CD4-positive, alpha-beta T cell treated with Interleukin-15 for 4 hours (primary cell): ENCODE measurements around the gene DAO.

ENCODE experiments used
- DNase-seq: peaks from one replicate; pipeline ENCODE4 v3.0.0-alpha.2; 2020; ENCODE audit warnings: low spot score

Gene DAO

DNA sequence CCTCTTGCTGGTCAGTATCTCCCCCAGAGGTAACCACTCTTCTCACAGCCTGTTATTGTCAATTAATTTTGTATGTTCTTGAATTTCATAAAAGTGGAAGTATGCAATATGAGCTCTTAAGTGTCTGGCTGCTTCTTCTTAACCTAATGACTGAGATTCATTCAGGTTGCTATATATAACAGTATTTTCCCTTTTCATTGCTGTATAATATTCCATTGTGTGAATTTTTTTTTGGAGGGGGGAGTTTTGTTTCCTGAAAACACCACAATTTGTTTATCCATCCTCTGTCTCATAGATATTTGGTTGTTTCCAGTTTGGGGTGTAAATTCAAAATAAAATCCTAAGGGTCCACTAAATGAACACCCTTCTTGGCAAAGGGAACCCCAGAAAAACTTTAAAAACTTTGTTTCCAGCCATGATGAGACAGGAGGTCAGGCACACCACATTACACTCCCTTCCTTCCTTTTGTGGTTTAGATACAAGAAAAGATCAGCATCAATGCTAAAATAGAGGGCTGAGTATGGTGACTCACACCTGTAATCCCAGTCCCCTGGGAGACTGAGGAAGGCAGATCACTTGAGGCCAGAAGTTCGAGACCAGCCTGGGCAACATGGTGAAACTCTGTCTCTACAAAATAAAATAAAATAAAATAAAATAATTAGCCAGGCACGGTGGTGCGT is 4.1 kb upstream of the DAO start:
- no peak for DNase-seq

DNA sequence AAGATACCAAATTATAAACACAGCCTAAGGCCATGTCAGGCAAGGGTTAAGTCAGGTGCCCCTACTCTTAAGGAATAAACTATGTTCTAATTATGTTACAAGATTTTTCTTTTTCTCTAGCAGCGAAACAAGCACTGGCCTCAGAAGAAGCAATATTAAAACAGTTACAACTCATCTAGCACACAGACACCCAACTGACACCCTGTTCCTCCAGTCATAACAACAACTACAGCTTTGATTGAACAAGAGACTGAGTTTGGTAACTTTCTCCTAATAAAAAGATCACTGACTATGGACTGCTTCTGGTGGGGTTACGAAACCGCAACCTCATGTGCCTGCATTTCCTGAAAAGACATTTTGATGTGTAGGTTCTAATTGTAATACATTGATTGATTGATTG is 3.3 kb upstream of the DAO start:
- DNase-seq, result no peak

DNA sequence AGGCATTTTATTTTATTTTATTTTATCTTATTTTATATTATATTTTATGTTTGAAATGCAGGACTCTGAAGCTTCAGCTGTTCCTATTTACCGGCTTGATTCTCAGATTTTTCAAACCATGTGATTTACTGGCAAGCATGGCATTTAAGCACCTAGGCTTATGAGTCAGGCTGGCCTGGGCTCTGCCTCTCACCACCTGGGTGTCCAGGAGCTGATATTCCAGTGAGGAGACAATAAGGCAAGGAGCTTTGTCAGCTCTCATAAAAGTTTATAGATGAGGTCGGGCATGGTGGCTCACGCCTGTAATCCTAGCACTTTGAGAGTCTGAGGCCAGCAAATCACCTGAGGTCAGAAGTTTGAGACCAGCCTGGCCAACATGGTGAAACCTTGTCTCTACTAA is 2.1 kb downstream of the DAO start:
- DNase-seq, result no peak

DNA sequence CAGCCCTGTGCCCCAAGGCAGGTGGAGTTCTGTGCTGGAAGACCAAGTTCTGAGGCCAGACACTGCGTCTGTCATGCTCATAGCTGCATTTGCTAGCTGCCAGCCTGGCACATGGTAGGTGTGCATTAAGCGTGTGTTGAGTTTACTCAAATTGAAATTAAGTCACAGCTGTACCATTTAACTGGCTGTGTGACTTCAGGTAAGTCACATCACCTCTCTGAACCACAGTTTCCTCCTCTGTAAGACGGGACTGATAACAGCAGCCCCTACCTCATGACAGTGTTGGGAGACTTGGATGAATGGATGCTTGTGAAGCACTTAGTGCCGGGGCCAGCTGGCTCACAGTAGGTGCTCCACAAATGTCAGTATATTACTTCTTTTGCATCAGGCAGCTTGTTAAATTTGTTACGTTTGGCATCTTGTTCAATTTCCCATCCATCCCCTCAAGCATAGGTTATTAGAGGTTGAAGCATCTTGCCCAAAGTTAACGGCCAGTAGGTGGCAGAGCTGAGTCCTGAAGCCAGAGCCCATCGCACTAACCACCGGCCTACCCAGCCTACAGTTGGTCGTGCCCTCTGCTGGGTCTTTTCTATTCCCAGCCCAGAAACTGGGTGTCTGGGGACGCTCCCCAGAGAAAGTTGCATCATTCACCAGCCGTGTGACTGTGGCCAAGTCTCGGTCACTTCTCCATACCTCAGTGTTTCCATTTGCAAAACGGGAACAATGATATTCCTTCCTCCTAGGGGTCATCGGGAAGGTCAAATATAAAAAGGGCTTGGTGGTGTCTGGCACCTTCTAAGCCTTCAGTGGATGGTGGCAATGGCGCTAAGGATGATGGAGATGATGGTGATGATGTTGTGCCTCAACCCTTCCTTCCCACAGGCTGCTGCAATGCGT is 4.5 kb downstream of the DAO start:
- DNase-seq, result peak; percentile 68

DNA sequence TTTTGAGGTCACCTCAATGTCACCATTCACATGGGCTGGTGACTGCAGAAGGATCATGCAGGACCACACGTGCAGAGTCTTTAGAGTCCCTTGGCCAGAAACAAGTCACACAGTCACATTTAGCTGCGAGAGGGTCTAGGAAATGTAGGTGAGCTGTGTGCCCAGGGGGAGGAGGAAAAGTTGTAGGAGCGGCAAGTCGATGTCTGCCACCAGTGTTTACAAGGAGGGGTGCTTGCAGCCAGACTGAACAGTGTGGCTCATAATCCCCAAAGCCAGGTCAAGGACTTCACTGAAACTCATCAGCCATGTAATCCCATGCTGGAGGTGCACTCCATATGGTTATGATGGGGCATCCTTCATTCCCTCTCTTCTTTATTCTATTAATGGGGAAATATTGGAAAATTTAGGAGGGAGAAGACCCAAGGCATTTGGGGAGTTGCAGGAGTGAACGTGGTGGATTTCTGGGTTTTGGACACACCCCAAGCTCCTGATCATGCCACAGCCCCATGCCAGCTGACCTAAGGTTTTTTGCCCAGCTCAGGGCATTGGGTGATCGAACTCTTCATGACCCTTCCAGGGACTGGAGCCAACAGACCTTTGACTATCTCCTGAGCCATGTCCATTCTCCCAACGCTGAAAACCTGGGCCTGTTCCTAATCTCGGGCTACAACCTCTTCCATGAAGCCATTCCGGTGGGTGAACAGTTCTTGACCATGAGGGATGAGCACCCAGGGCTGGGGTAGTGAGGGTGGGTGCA is 7.2 kb downstream of the DAO start:
- no peak for DNase-seq

DNA sequence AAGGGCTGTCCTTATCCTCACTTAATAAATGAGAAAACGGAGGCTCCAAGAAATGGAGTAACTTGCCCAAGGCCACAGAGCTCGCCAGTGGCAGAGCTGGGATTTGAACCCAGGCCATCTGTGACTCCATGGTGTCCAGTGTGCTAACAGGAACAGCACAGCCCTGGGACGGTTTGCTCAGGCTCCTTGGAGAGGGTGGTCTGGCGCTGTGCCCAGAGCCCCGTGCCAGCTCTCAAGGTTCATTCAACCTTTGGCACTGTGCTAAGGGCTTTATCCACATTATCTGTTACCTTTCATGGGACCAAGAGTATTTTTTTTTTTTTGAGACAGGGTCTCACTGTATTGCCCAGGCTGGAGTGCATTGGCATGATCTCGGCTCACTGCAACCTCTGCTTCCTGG is 8.1 kb downstream of the DAO start:
- no peak for DNase-seq

DNA sequence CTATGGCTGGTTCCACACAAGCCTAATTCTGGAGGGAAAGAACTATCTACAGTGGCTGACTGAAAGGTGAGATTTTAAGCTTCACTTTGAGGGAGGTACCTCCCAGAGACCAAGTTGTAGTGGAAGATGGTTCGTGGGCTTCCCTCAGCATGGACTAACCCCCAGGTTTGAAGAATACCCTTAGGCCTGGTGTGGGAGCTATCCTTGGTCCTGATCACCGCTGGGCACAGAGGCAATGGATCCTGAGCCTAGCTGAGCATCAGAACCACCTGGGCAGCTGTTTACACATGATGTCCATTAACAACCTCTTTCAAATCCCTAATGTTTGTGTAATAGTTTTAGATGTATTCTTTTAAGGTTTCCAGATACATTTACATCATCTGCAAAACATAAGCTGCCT is 10.3 kb downstream of the DAO start:
- no peak for DNase-seq

DNA sequence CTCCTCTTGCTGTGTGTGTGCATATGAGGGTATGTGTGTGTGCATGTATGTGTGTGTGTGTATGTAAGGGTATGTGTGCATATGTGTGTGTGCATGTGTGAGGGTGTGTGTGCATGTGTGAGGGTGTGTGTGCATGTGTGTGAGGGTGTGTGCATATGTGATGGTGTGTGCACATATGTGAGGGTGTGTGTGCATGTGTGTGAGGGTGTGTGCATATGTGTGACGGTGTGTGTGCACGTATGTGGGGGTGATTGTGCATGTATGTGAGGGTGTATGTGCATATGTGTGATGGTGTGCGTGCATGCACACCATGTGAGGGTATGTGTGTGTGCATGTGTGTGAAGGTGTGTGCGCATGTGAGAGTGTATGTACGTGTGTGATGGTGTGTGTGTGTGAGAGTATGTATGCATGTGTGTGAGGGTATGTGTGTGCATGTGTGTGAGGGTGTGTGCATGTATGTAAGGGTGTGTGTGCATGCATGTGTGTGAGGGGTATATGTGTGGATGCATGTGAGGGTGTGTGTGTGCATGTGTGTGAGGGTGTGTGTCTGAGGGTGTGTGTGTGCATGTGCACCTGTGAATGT is 15.4 kb downstream of the DAO start:
- DNase-seq, result no peak

DNA sequence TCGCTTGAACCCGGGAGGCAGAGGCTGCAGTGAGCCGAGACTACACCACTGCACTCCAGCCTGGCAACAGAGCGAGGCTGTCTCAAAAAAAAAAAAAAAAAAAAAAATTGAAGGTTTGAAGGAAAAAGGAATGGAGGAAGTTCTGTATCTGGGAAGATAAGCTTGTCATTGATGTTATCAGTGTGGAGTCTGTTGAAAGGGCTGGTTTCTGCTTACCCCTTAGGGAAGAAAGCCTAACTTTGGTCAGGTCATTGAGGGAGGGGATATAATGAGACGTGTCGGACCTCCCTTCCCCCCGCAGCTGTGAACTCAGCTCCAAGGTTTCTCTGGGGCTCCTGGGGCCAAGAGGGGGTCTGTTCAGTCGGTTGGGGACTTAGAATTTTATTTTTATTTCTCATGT is 16.4 kb downstream of the DAO start:
- DNase-seq, result no peak

DNA sequence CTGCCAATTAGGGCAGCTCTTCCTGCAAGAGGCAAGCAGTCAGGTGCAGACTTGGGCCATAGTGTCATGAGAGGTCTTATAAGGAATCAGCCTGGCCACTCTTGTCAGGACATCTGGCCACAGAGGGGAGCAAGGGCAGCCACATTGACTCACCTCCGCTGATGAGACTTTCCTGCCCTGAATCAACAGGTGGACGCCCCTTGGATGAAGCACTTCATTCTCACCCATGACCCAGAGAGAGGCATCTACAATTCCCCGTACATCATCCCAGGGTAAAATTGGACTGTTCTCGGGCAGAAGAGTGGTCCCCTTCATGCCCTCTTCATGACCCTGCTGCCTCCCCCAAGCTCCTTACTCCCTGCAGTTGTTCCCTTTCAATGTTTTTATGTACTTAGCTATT is 16.9 kb downstream of the DAO start:
- no peak for DNase-seq

DNA sequence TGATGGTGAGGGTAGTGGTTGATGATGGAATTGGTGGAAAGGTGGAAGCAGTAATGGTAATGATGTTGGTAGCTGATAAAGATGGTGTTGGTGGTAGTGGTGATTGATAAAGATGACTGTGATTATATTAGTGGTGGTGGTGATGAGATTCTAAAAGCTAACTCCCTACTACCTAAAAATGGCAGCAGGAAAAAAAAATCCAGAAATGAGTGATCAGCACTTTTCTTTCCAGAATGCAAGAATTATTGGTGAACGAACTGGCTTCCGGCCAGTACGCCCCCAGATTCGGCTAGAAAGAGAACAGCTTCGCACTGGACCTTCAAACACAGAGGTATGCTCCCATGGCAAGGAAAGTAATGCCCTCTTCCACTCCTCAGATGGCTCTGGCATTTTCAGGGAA is 19.3 kb downstream of the DAO start:
- DNase-seq, result no peak

DNA sequence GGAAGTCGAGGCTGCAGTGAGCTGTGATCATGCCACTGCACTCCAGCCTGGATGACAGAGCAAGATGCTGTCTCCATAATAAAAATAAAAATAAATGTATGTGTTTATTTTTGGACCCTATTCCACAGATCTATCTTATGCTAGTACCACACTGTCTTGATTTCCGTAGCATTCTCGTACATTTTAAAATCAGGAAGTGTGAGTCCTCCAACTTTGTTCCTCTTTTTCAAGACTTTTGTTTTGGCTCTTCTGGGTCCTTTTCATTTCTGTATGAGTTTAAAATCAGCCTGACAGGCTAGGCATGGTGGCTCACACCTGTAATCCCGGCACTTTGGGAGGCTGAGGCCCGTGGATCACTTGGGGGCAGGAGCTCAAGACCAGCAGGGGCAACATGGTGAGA is 25.8 kb downstream of the DAO start:
- no peak for DNase-seq

DNA sequence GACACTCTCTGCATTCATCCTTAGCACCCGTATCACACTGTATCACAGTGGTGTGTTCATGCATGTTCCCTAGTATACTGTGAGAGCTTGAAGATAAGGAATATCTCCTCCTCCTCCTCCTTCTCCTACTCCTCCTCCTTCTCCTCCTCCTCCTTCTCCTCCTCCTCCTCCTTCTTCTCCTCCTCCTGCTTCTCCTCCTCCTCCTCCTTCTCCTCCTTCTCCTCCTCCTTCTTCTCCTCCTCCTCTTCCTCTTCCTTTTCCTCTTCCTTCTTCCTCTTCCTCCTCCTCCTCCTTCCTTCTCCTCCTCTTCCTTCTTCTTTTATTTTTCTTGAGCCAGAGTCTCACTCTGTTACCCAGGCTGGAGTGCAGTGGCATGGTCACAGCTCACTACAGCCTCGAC is 27.1 kb downstream of the DAO start:
- no peak for DNase-seq

DNA sequence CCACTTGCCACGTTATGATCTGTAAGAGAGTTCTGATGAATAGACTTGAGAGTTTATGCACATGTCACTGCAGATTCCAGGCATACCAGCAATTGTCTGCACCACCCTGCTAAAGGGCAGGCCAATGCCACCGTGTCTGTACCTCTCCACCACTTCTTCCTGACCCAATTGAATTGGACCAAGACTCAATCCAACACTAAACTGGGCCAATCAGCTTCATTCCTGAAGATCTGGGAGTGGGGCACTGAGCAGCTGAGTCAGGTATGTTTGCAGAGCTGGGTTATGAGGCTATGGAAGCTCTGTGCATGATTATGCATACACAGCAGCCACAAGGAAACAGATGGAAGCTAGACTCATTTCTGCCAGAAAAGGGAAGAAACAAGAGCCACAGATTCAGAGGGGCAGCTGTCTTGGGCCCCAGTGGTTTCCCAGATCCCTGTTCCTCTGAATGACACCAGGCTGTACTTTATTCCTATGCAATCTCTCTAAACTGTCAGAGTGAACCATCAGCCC is 28.0 kb downstream of the DAO start:
- DNase-seq, result no peak

DNA sequence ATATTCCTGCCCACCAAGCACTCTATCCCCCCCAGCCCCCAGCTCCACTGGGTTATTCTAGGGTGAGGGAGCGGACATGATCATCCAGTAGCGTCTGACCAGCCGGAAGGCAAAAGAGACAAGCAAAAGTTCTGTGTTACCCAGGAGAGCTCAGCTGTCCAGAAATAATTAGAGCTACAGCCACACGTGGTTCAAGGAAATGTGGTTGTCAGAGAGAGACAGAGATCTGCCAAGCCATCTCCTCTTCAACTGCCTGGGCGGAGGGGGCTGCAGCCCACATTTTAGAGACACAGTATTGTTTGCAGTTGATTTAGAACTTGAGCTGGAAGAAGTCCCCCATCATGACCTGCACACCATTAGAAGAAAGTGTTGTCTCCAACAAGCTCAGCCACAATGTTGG is 30.4 kb downstream of the DAO start:
- no peak for DNase-seq

DNA sequence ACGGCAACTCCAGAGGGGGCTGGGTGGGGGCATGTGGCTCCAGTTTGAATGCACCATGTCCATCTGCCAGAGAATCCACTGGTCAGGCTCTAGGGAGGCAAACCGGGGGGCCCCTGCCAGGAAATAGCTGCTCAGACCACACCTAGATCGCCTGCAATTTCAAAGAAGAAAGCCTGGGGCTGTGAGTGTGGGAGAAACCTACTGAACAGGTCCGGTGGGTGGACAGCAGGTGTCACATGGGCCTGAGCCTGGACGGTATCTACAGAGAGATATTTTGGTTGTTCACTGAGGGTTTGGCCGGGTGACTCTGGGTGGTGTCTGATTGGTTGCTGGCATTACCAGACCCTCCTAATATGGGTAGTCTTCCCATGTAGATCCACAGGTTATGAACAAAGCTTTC is 32.0 kb downstream of the DAO start:
- no peak for DNase-seq

DNA sequence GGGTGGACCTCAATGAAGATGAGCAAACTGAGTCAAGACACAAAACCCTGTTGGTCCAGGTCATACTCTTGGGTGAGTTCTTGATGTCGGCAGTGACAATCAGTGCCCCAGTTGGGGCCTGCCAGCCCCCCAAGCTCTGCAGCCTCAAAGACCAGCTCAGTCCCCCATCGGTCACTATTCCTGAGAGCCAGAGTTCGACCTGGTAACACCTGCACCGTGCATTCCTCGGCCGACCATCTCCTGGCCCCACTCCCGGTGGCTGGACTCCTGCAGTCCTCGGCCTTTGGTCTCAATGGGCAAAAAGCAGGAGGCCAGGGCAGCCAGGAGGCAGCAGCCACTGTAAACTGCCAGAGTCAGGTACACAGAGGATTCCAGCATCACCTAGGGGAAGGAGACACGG is 32.5 kb downstream of the DAO start:
- DNase-seq, result no peak

DNA sequence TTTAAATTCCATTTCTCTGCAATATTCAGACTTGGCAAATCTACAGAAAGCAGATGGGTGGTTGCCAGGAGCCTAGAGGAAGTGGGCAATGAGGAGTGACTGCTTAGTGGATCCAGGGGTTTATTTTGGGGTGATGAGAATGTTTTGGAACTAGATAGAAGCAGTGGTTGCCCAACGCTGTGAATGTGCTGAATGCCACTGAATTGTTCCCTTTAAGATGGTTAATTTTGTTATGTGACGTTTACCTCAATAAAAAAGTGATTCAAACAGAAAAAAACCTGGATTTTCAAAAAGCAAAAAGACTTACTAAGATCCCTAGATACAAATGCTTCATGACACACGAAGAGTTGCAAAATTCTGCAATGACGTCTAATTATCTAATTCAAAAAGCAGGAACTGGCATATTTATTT is 34.2 kb downstream of the DAO start:
- DNase-seq, result no peak

DNA sequence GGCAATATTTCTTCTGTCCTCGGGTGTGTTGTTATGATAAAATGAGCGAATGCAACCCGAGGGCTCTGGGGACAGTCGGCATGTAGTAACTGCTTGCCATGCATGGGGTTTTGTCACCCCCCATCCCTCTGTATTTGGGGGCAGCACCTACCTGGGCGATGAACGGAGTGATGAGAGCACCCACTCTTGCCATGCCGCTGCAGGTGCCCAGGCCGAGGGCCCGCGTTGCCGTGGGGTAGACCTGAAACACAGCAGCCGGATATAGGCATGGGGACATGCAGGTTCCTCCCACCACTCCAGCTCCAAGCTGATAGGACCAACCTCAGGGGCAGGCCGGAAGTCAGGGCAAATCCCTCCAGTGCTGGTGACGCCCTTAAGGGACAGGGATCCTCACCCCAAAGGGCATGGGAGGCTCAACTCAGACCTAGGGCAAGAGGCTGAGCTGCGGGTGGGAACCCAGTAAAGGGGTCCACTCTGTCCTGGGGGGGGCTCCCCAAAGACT is 35.8 kb downstream of the DAO start:
- DNase-seq, result no peak

DNA sequence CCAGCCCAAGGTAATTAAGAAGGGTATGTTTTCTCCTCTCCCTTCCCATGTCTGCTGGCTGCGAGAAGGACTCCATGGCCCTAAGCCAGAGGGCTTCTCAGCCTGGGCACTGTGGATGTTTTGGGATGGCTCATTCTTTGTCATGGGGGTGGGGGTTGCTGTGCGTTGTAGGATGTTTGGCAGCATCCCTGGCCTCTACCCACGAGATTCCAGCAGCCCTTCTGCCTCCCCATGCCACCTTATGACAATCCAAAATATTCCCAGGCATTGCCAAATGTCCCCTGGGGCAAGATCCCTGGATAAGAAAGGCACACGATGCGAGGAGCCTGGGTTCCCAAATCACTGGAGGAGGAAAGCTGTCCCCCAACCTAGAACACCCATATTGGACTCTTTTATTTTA is 36.4 kb downstream of the DAO start:
- no peak for DNase-seq

DNA sequence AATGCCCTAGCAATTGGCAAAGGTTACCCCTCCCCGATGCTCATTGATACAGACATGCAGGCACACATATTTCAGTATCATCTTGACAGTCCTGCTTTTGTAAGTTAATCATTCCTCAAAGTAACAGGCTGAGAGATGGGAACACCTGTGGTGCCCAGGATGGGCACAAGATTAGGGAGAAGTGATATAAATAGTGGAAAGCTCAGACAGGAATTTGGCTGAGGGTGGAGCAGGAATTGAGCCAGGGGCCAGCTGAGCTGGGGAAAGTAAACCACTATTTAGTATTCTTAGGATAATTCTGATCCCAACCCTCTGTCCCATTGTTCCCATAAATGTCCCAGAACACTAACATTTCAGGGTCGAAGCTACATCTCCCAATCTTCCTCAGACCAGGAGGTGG is 38.3 kb downstream of the DAO start:
- no peak for DNase-seq

DNA sequence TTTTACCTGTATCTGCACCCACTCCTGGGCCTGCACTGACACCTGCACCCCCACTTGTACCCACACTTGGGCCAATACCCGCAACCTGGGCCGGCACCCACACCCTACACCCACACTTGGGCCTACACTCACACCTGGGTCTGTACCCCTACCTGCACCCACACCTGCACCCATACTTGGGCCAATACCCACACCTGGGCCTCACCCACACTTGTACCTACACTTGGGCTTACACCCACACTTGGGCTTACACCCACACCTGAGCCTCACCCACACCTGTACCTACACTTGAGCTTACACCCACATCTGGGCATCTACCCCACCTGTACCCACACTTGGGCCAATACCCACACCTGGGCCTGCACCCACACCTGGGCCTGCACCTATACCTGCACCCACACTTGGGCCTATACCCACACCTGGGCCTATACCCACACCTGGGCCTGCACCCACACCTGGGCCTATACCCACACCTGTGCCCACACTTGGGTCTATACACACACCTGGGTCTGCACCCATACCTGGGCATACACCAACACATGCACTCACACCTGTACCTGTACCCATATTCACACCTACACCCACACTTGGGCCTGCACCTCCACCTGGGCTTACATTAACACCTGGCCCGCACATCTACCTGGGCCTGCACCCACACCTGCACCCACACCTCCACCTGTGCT is 39.2 kb downstream of the DAO start:
- no peak for DNase-seq
